ENCODE measurements around the gene UBXN7. TPM values are rescaled to one million over a fixed set of nuclear protein-coding genes. Genes with fewer than 3 reads are reported as not detected.

UBXN7 gene
- total RNA-seq, 1 experiment from 2014 or later = 61.7 TPM

DNA sequence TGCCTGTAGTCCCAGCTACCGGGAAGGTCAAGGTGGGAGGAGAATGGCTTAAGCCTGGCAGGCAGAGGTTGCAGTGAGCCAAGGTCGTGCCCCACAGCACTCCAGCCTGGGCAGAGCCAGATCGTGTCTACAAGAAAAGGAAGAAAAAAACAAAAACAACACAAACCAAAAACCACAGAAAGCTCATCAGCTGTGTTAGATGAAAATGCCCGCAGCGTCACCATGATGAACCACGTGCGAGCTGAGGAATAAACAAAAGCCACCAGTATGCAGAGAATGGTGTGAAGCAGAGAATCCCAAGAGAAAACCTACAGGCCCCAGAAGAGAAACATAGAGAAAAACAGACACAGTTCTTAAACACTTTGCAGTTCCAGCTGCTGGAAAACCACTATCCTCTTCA lies 74.3 kb downstream of the UBXN7 start:
- no peaks in the 10 kb centered on the region for H3K27me3 ChIP-seq (ENCODE audit: control insufficient read depth, insufficient read depth, low read length)
- intact Hi-C loops (cut with micrococcal nuclease; ENCODE audit: unreplicated experiment) = no loop called here
- H3K9me3 ChIP-seq (ENCODE audit: control insufficient read depth, insufficient read depth, low read depth, low read length) = no peaks in the 10 kb centered on the region
- no TSS peak for BruUV-seq (replicated peaks)
- in situ Hi-C loops (cut with HindIII; ENCODE audit: low pct_unique_long_range_greater_than_20kb, low sequenced_read_pairs) = no loop called here
- no peak for ATAC-seq
- H3K4me1 ChIP-seq (ENCODE audit: control insufficient read depth, insufficient read depth, low read length) = no peaks in the 10 kb centered on the region
- no peak for DNase-seq (ENCODE audit: low read depth, low spot score)
- TF ChIP-seq SIN3A (IDR thresholded peaks at IDR 0.05; ENCODE audit: borderline replicate concordance, insufficient read depth, low read depth, low read length) (no peak), POLR2AphosphoS5 (IDR thresholded peaks at IDR 0.05; ENCODE audit: low read depth, low read length) (no peak), TCF7L2 (IDR thresholded peaks at IDR 0.05; ENCODE audit: low read depth, low read length) (no peak)
- TF ChIP-seq, protein P1, sequence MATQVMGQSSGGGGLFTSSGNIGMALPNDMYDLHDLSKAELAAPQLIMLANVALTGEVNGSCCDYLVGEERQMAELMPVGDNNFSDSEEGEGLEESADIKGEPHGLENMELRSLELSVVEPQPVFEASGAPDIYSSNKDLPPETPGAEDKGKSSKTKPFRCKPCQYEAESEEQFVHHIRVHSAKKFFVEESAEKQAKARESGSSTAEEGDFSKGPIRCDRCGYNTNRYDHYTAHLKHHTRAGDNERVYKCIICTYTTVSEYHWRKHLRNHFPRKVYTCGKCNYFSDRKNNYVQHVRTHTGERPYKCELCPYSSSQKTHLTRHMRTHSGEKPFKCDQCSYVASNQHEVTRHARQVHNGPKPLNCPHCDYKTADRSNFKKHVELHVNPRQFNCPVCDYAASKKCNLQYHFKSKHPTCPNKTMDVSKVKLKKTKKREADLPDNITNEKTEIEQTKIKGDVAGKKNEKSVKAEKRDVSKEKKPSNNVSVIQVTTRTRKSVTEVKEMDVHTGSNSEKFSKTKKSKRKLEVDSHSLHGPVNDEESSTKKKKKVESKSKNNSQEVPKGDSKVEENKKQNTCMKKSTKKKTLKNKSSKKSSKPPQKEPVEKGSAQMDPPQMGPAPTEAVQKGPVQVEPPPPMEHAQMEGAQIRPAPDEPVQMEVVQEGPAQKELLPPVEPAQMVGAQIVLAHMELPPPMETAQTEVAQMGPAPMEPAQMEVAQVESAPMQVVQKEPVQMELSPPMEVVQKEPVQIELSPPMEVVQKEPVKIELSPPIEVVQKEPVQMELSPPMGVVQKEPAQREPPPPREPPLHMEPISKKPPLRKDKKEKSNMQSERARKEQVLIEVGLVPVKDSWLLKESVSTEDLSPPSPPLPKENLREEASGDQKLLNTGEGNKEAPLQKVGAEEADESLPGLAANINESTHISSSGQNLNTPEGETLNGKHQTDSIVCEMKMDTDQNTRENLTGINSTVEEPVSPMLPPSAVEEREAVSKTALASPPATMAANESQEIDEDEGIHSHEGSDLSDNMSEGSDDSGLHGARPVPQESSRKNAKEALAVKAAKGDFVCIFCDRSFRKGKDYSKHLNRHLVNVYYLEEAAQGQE (IDR thresholded peaks at IDR 0.05; ENCODE audit: insufficient read depth in 1 of 2, low read depth in 2 of 2, low read length in 1 of 2) = no peak
- TF ChIP-seq, protein P2, sequence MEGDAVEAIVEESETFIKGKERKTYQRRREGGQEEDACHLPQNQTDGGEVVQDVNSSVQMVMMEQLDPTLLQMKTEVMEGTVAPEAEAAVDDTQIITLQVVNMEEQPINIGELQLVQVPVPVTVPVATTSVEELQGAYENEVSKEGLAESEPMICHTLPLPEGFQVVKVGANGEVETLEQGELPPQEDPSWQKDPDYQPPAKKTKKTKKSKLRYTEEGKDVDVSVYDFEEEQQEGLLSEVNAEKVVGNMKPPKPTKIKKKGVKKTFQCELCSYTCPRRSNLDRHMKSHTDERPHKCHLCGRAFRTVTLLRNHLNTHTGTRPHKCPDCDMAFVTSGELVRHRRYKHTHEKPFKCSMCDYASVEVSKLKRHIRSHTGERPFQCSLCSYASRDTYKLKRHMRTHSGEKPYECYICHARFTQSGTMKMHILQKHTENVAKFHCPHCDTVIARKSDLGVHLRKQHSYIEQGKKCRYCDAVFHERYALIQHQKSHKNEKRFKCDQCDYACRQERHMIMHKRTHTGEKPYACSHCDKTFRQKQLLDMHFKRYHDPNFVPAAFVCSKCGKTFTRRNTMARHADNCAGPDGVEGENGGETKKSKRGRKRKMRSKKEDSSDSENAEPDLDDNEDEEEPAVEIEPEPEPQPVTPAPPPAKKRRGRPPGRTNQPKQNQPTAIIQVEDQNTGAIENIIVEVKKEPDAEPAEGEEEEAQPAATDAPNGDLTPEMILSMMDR (IDR thresholded peaks at IDR 0.05) = no peak
- H3K4me3 ChIP-seq (ENCODE audit: low read depth in 2 of 2, low read length in 2 of 2) = no peak overlapping the region
- ChIA-PET POLR2A (no interaction called here), CTCF (no interaction called here)
- no peak overlapping the region for H3K27ac ChIP-seq (ENCODE audit: low read length)
- H3K36me3 ChIP-seq (ENCODE audit: control insufficient read depth, insufficient read depth, low read length) = peaks cover 19% of the 10 kb centered on the region

DNA sequence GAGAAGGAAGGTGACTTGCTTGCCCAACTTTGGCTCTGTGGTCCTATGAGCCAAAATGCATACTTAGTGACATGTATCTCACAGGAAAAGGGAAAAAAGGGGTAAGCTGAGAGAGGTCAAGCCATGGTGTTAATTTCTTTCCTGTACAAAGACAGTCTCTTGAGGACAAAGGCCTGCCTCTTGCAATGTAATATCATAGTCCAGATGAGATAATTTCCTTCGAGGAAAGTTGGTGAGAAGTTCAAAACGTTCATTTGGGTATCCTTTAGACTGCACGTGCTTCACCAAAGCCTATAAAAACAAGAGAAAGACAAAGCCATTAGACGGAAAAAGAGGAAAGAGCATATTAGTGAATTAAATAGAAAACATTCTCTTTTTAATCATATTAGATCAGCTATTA lies 75.7 kb downstream of the UBXN7 start:
- CTCF ChIA-PET = no interaction called here
- ATAC-seq (no peak), DNase-seq (ENCODE audit: low read depth, low spot score) (no peak)
- no peak for TF ChIP-seq TCF7L2 (IDR thresholded peaks at IDR 0.05; ENCODE audit: low read depth, low read length)
- H3K27ac ChIP-seq (ENCODE audit: low read length) = no peak overlapping the region
- H3K9me3 ChIP-seq (ENCODE audit: control insufficient read depth, insufficient read depth, low read depth, low read length) = no peaks in the 10 kb centered on the region
- H3K36me3 ChIP-seq (ENCODE audit: control insufficient read depth, insufficient read depth, low read length) = peaks cover 20% of the 10 kb centered on the region
- no peak overlapping the region for H3K4me3 ChIP-seq (ENCODE audit: low read depth in 2 of 2, low read length in 2 of 2)
- intact Hi-C loops (cut with micrococcal nuclease; ENCODE audit: unreplicated experiment) = no loop called here
- H3K4me1 ChIP-seq (ENCODE audit: control insufficient read depth, insufficient read depth, low read length) = no peaks in the 10 kb centered on the region
- in situ Hi-C loops (cut with HindIII; ENCODE audit: low pct_unique_long_range_greater_than_20kb, low sequenced_read_pairs) = no loop called here
- no peaks in the 10 kb centered on the region for H3K27me3 ChIP-seq (ENCODE audit: control insufficient read depth, insufficient read depth, low read length)
- POLR2A ChIA-PET = no interaction called here
- no TSS peak for BruUV-seq (replicated peaks)

DNA sequence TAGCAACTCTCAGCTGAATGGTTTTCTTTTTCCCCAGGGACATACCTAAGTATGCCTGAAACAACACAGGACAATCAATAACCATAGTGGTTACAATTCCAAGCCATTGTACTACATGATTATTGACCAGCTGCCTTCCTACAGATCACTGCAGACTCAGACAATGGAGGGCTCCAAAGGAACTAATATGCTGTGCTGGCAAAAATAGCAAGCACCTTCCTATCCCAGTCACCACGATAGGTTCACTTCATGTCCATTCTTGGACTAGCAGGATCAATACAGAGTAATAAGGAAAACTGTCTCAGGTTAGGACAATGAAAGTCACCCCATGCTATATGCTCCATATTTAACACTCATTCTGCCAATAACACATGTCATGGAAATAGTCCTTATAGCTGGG lies 76.6 kb downstream of the UBXN7 start:
- CTCF ChIA-PET = no interaction called here
- intact Hi-C loops (cut with micrococcal nuclease; ENCODE audit: unreplicated experiment) = no loop called here
- peaks cover 18% of the 10 kb centered on the region for H3K36me3 ChIP-seq (ENCODE audit: control insufficient read depth, insufficient read depth, low read length)
- no TSS peak for BruUV-seq (replicated peaks)
- ATAC-seq = no peak
- no peak for TF ChIP-seq POLR2AphosphoS5 (IDR thresholded peaks at IDR 0.05; ENCODE audit: low read depth, low read length)
- TF ChIP-seq SIN3A (IDR thresholded peaks at IDR 0.05; ENCODE audit: borderline replicate concordance, insufficient read depth, low read depth, low read length) = no peak
- no peak for TF ChIP-seq TCF7L2 (IDR thresholded peaks at IDR 0.05; ENCODE audit: low read depth, low read length)
- TF ChIP-seq, protein P1 (IDR thresholded peaks at IDR 0.05; ENCODE audit: insufficient read depth in 1 of 2, low read depth in 2 of 2, low read length in 1 of 2) = no peak
- POLR2A ChIA-PET = no interaction called here
- no peak overlapping the region for H3K27ac ChIP-seq (ENCODE audit: low read length)
- no peak for DNase-seq (ENCODE audit: low read depth, low spot score)
- no peak overlapping the region for H3K4me3 ChIP-seq (ENCODE audit: low read depth in 2 of 2, low read length in 2 of 2)
- H3K4me1 ChIP-seq (ENCODE audit: control insufficient read depth, insufficient read depth, low read length) = no peaks in the 10 kb centered on the region
- H3K27me3 ChIP-seq (ENCODE audit: control insufficient read depth, insufficient read depth, low read length) = no peaks in the 10 kb centered on the region
- H3K9me3 ChIP-seq (ENCODE audit: control insufficient read depth, insufficient read depth, low read depth, low read length) = no peaks in the 10 kb centered on the region
- in situ Hi-C loops (cut with HindIII; ENCODE audit: low pct_unique_long_range_greater_than_20kb, low sequenced_read_pairs) = no loop called here
